ENCODE results near the gene PON2. TPM values are rescaled to one million over a fixed set of nuclear protein-coding genes. Genes with fewer than 3 reads are reported as not detected.
A peak's percentile ranks its signal among the peaks of the same experiment; 100 is the strongest.
"Not testable (repeated sequence)": the region's sequence is repeated elsewhere in the genome, so short reads cannot be mapped to it uniquely, and the experiment has no call there.

The PON2 gene
- total RNA-seq, 1 experiment from 2014 or later: 260 TPM

GRCh38 chr7:95379457-95379856 lies 55.4 kb downstream of the PON2 start:
- in situ Hi-C loops (cut with HindIII; ENCODE audit: low pct_unique_long_range_greater_than_20kb, low sequenced_read_pairs): not testable (repeated sequence)

GRCh38 chr7:95376632-95377400 lies 58.0 kb downstream of the PON2 start:
- DNase-seq (ENCODE audit: low read depth, low spot score): no peak
- in situ Hi-C loops (cut with HindIII; ENCODE audit: low pct_unique_long_range_greater_than_20kb, low sequenced_read_pairs): no loop called here

More at GRCh38 chr7:95379457-95379856, 55.4 kb downstream of the PON2 start:
- DNase-seq (ENCODE audit: low read depth, low spot score): not testable (repeated sequence)

GRCh38 chr7:95375591-95376257 lies 59.1 kb downstream of the PON2 start:
- DNase-seq (ENCODE audit: low read depth, low spot score): no peak
- in situ Hi-C loops (cut with HindIII; ENCODE audit: low pct_unique_long_range_greater_than_20kb, low sequenced_read_pairs): no loop called here

- in situ Hi-C loops (cut with HindIII; ENCODE audit: low pct_unique_long_range_greater_than_20kb, low sequenced_read_pairs): no loop called here
- DNase-seq (ENCODE audit: low read depth, low spot score): no peak
Measured at GRCh38 chr7:95373323-95373722, 61.5 kb downstream of the PON2 start.

GRCh38 chr7:95368235-95368634 lies 66.6 kb downstream of the PON2 start:
- in situ Hi-C loops (cut with HindIII; ENCODE audit: low pct_unique_long_range_greater_than_20kb, low sequenced_read_pairs): no loop called here
- no peak for DNase-seq (ENCODE audit: low read depth, low spot score)

GRCh38 chr7:95367606-95368005 lies 67.2 kb downstream of the PON2 start:
- DNase-seq (ENCODE audit: low read depth, low spot score): no peak
- in situ Hi-C loops (cut with HindIII; ENCODE audit: low pct_unique_long_range_greater_than_20kb, low sequenced_read_pairs): no loop called here

GRCh38 chr7:95365151-95365550 lies 69.7 kb downstream of the PON2 start:
- in situ Hi-C loops (cut with HindIII; ENCODE audit: low pct_unique_long_range_greater_than_20kb, low sequenced_read_pairs): no loop called here
- DNase-seq (ENCODE audit: low read depth, low spot score): no peak

GRCh38 chr7:95357623-95358022 lies 77.2 kb downstream of the PON2 start:
- in situ Hi-C loops (cut with HindIII; ENCODE audit: low pct_unique_long_range_greater_than_20kb, low sequenced_read_pairs): no loop called here
- DNase-seq (ENCODE audit: low read depth, low spot score): peak; percentile 65

Other genes with a start within 250 kb of the PON2 start
- 0.16 TPM in 1 of 2 replicates, not detected in the other for gene PON1, start 110.5 kb downstream of the PON2 start, total RNA-seq (2014; rRNA removed; shearing (Covaris generic))
- not detected in 2 replicates for gene PON3, start 38.7 kb downstream of the PON2 start, total RNA-seq (2014; rRNA removed; shearing (Covaris generic))
- 156 and 173 TPM in 2 replicates for gene ASB4, start 50.9 kb upstream of the PON2 start, total RNA-seq (2014; rRNA removed; shearing (Covaris generic))
- gene PDK4, start 161.5 kb upstream of the PON2 start, total RNA-seq (2014; rRNA removed; shearing (Covaris generic)): 304 and 331 TPM in 2 replicates